SK-N-SH treated with all-trans-retinoic acid at 6 μM for 48 hours (cell line): ENCODE data around the gene ACER1.

Experiments used
- ATAC-seq: fragments of 200-7000 bp; cut with Tn5 transposase; 3 replicates; pipeline ENCODE4 v1.9.1; 2020; ENCODE audit warnings: mild to moderate bottlenecking, moderate library complexity
- ARNTL ChIP-seq: fragments of 450-650 bp; formaldehyde crosslinking; IDR thresholded peaks from 2 replicates; pipeline ENCODE4 v1.5.0; 2020; ENCODE audit warnings: low read depth, mild to moderate bottlenecking, moderate library complexity, borderline replicate concordance
- BACH2 ChIP-seq: fragments of 250-450 bp; sonication (Bioruptor Pico); IDR thresholded peaks from 2 replicates; pipeline ENCODE4 v1.9.0; 2021; ENCODE audit warnings: mild to moderate bottlenecking, borderline replicate concordance
- CSDC2 ChIP-seq: fragments of 250-450 bp; sonication (Bioruptor Pico); IDR thresholded peaks from 2 replicates; pipeline ENCODE4 v1.5.0; 2020; ENCODE audit warnings: mild to moderate bottlenecking, moderate library complexity
- ESRRG ChIP-seq: fragments of 250-450 bp; sonication (Bioruptor Pico); IDR thresholded peaks from 2 replicates; pipeline ENCODE4 v1.6.1; 2021; ENCODE audit warnings: mild to moderate bottlenecking
- ISL1 ChIP-seq: fragments of 250-450 bp; sonication (Bioruptor Pico); IDR thresholded peaks from 2 replicates; pipeline ENCODE4 v2.1.2; 2022; ENCODE audit warnings: mild to moderate bottlenecking, moderate library complexity
- PATZ1 ChIP-seq: fragments of 250-450 bp; sonication (Bioruptor Pico); IDR thresholded peaks from 2 replicates; pipeline ENCODE4 v1.8.0; 2020; ENCODE audit warnings: mild to moderate bottlenecking, moderate library complexity, borderline replicate concordance
- POU6F1 ChIP-seq: fragments of 250-450 bp; sonication (Bioruptor Pico); IDR thresholded peaks from 2 replicates; pipeline ENCODE4 v1.8.0; 2021; ENCODE audit warnings: low read depth, mild to moderate bottlenecking, moderate library complexity, borderline replicate concordance
- PPARA ChIP-seq: fragments of 250-450 bp; sonication (Bioruptor Pico); IDR thresholded peaks from 2 replicates; pipeline ENCODE4 v1.5.0; 2020; ENCODE audit warnings: mild to moderate bottlenecking, borderline replicate concordance
- RARB ChIP-seq: fragments of 250-450 bp; sonication (Bioruptor Pico); IDR thresholded peaks from 2 replicates; pipeline ENCODE4 v1.8.0; 2021; ENCODE audit warnings: mild to moderate bottlenecking, moderate library complexity
- TCF4 ChIP-seq: fragments of 250-450 bp; sonication (Bioruptor Pico); IDR thresholded peaks from 2 replicates; pipeline ENCODE4 v1.8.0; 2021; ENCODE audit warnings: mild to moderate bottlenecking, moderate library complexity, borderline replicate concordance
- TOX ChIP-seq: fragments of 250-450 bp; sonication (Bioruptor Pico); IDR thresholded peaks from 2 replicates; pipeline ENCODE4 v1.8.0; 2021; ENCODE audit warnings: mild to moderate bottlenecking, moderate library complexity, borderline replicate concordance
- TSHZ2 ChIP-seq: fragments of 250-450 bp; sonication (Bioruptor Pico); IDR thresholded peaks from 2 replicates; pipeline ENCODE4 v1.5.0; 2020; ENCODE audit warnings: mild to moderate bottlenecking, moderate library complexity
- ZC3H10 ChIP-seq: fragments of 250-450 bp; sonication (Bioruptor Pico); IDR thresholded peaks from 2 replicates; pipeline ENCODE4 v1.5.1; 2021; ENCODE audit warnings: mild to moderate bottlenecking, moderate library complexity
- ZFP3 ChIP-seq: fragments of 250-450 bp; sonication (Bioruptor Pico); IDR thresholded peaks from 2 replicates; pipeline ENCODE4 v1.5.0; 2020; ENCODE audit warnings: mild to moderate bottlenecking, moderate library complexity
- ZNF565 ChIP-seq: fragments of 450-650 bp; formaldehyde crosslinking; conservative IDR thresholded peaks from 2 replicates; pipeline ENCODE4 v1.5.0; 2020; ENCODE audit warnings: low read depth, mild to moderate bottlenecking, moderate library complexity
- ZNF70 ChIP-seq: fragments of 450-650 bp; formaldehyde crosslinking; IDR thresholded peaks from 2 replicates; pipeline ENCODE4 v1.5.0; 2020; ENCODE audit warnings: mild to moderate bottlenecking, moderate library complexity
- ZNF8 ChIP-seq: fragments of 450-650 bp; formaldehyde crosslinking; IDR thresholded peaks from 2 replicates; pipeline ENCODE4 v1.5.0; 2020; ENCODE audit warnings: mild to moderate bottlenecking, moderate library complexity
- TF ChIP-seq, protein P1 (sequence below): fragments of 250-450 bp; sonication (Bioruptor Pico); IDR thresholded peaks from 2 replicates; pipeline ENCODE4 v1.5.1; 2020; ENCODE audit warnings: low read depth, mild to moderate bottlenecking, moderate library complexity
- TF ChIP-seq, protein P2 (sequence below): fragments of 250-450 bp; sonication (Bioruptor Pico); IDR thresholded peaks from 2 replicates; pipeline ENCODE4 v1.5.1; 2021; ENCODE audit warnings: mild to moderate bottlenecking, moderate library complexity

ACER1 gene

DNA sequence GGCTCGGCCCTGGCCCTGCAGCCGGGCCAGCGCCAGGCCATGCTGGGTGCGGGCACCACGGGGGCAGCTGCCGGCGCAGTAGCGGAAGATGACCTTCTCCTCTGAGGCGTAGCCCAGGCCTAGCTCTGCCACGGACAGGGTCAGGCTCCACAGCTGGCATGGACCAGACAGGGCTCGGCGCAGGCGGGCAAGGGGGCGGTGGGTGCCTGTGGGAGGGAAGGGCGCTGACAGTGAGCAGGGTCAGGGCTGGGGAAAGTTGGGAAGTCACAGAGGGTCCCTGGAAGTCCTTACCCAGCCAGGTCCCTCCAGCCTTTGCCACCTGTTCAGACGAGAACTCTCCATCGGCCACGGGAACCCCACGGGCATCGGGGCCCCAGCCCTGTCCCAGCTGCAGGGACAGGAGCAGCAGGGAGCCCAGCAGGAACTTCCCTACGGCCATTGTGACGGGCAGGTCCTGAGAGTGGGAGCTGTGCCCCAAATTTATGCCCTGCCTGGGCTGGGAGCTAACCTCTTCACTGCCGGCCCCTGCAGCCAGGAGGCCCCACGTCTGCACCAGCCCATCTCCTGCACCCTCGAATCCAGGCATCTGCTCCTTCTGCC lies 42.1 kb upstream of the ACER1 start, which contains the start of gene PSPN (continued):
- TF ChIP-seq CSDC2 (CRISPR knock-in tag): no peak
- no peak for TF ChIP-seq RARB (CRISPR knock-in tag)
- no peak for TF ChIP-seq ZNF565 (CRISPR knock-in tag)

DNA sequence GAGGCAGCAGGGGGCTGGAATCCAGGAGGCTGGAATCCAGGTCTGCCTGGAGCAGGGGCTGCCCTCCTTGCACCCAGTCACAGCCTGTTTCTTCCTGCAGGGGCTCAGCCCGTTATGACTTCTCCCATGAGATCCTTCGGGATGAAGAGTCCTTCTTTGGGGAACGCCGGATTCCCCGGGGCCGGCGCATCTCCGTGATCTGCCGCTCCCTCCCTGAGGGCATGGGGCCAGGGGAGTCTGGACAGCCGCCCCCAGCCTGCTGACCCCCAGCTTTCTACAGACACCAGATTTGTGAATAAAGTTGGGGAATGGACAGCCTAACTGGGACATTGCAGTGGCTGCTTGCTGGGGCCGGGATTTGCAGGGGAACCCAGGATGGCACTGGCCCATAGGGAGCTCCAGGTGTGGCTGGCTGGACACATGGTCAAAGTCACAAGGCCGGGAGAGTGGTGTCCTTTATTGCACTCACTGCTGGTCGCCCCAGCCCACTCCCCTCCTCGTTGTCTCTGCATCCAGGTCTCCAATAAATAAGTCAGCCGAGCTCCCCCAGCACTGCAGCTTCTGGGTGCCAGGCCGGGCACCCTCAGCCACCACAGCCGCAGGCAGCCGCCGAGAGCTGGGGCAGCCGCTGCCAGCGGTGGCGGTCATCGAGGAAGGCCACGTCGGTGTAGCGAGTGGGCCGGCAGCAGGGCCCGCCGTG lies 41.4 kb upstream of the ACER1 start:
- ATAC-seq: no peak

More for the DNA sequence above, 41.4 kb upstream of the ACER1 start:
- TF ChIP-seq TSHZ2 (CRISPR knock-in tag) (no peak), ZNF565 (CRISPR knock-in tag) (no peak), POU6F1 (CRISPR knock-in tag) (no peak), TCF4 (CRISPR knock-in tag) (no peak), TOX (CRISPR knock-in tag) (no peak), BACH2 (CRISPR knock-in tag) (no peak), ISL1 (CRISPR knock-in tag) (no peak), PATZ1 (CRISPR knock-in tag) (no peak), ESRRG (CRISPR knock-in tag) (no peak), PPARA (no peak), ZFP3 (CRISPR knock-in tag) (no peak), ZC3H10 (CRISPR knock-in tag) (no peak), ARNTL (CRISPR knock-in tag) (no peak), ZNF8 (CRISPR knock-in tag) (no peak), ZNF70 (CRISPR knock-in tag) (no peak), CSDC2 (CRISPR knock-in tag) (no peak)
- TF ChIP-seq, protein P1, sequence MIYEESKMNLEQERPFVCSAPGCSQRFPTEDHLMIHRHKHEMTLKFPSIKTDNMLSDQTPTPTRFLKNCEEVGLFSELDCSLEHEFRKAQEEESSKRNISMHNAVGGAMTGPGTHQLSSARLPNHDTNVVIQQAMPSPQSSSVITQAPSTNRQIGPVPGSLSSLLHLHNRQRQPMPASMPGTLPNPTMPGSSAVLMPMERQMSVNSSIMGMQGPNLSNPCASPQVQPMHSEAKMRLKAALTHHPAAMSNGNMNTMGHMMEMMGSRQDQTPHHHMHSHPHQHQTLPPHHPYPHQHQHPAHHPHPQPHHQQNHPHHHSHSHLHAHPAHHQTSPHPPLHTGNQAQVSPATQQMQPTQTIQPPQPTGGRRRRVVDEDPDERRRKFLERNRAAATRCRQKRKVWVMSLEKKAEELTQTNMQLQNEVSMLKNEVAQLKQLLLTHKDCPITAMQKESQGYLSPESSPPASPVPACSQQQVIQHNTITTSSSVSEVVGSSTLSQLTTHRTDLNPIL (CRISPR knock-in tag): no peak
- TF ChIP-seq, protein P2, sequence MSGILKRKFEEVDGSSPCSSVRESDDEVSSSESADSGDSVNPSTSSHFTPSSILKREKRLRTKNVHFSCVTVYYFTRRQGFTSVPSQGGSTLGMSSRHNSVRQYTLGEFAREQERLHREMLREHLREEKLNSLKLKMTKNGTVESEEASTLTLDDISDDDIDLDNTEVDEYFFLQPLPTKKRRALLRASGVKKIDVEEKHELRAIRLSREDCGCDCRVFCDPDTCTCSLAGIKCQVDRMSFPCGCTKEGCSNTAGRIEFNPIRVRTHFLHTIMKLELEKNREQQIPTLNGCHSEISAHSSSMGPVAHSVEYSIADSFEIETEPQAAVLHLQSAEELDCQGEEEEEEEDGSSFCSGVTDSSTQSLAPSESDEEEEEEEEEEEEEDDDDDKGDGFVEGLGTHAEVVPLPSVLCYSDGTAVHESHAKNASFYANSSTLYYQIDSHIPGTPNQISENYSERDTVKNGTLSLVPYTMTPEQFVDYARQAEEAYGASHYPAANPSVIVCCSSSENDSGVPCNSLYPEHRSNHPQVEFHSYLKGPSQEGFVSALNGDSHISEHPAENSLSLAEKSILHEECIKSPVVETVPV: no peak
- TF ChIP-seq, all 23 proteins: peak for 0
